HG03575 (cell line): ENCODE measurements around the gene SIGLEC14.

Experiments
- ATAC-seq: cut with Tn5 transposase; IDR thresholded peaks from one replicate; pipeline ENCODE4 v1.9.1; 2021; ENCODE audit not compliant: unreplicated experiment, insufficient number of reproducible peaks, low FRiP score; ENCODE audit errors: extremely low read depth

Gene SIGLEC14

GRCh38 chr19:51593138-51593890 is 53.3 kb downstream of the SIGLEC14 start:
- no peak for ATAC-seq
